BLaER1 treated with 17β-estradiol and CSF1 and Interleukin-3, amounts not matched to agents 10 nM and 100 nM (cell line): ENCODE data around the gene OR10A5.
"Not testable (repeated sequence)": the region's sequence is repeated elsewhere in the genome, so short reads cannot be mapped to it uniquely, and the experiment has no call there.

Experiments used
- H3K27ac ChIP-seq, 11 experiments: shearing (Covaris generic); formaldehyde crosslinking; 2 replicates each; pipeline ENCODE4 v1.8.1; 2022
- H3K27me3 ChIP-seq, 11 experiments: shearing (Covaris generic); formaldehyde crosslinking; 2 replicates each; pipeline ENCODE4 v1.8.1; 2022
- H3K36me3 ChIP-seq, 11 experiments: shearing (Covaris generic); formaldehyde crosslinking; 2 replicates each; pipeline ENCODE4 v1.8.1; 2022
- H3K4me1 ChIP-seq, 10 experiments: shearing (Covaris generic); formaldehyde crosslinking; 2 replicates each; pipeline ENCODE4 v1.8.1; 2022
- H3K4me2 ChIP-seq, 11 experiments: shearing (Covaris generic); formaldehyde crosslinking; 2 replicates each; pipeline ENCODE4 v1.8.1; 2022
- H3K4me3 ChIP-seq, 10 experiments: shearing (Covaris generic); formaldehyde crosslinking; 2 replicates each; pipeline ENCODE4 v1.8.1; 2022
- H3K9ac ChIP-seq, 11 experiments: shearing (Covaris generic); formaldehyde crosslinking; 2 replicates each; pipeline ENCODE4 v1.8.1; 2022
- H3K9me3 ChIP-seq, 11 experiments: shearing (Covaris generic); formaldehyde crosslinking; replicated peaks in 1 of 11; 2 replicates each; pipeline ENCODE4 v1.8.1; 2022
- H4K20me1 ChIP-seq, 11 experiments: shearing (Covaris generic); formaldehyde crosslinking; 2 replicates each; pipeline ENCODE4 v1.8.1; 2022
- Cebpa-rat ChIP-seq, 11 experiments: shearing (Covaris generic); IDR thresholded peaks; 2 replicates each; pipeline ENCODE4 v1.8.1; 2022

OR10A5 gene

DNA sequence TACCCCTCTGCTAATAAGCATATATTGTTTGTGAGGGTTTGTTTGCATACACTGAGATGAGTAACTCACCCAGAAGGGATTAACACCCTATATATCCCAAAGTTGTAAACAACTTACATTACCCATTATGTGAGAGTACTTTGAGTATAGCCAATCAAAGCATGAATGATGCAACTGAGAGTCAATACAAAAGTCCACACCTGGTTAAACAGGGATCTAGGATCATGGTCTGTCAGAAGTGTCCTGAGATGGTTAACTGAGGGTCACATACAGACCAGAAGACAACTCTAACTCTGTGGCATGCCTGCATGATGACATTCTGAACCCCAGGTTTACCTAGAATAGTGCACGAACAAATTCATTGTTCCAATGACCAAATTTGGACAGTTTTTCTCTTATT lies 17.4 kb upstream of the OR10A5 start:
- Histone ChIP-seq H3K27ac (no peak overlapping the region), H3K9ac (no peak overlapping the region), H3K36me3 (no peaks in the 10 kb centered on the region), H3K4me2 (no peak overlapping the region), H3K4me3 (no peak overlapping the region), H3K27me3 (no peaks in the 10 kb centered on the region), H3K4me1 (no peaks in the 10 kb centered on the region), H3K9me3 (no peaks in the 10 kb centered on the region), H4K20me1 (no peaks in the 10 kb centered on the region)
- no peak for TF ChIP-seq Cebpa-rat (IDR thresholded peaks at IDR 0.05)

DNA sequence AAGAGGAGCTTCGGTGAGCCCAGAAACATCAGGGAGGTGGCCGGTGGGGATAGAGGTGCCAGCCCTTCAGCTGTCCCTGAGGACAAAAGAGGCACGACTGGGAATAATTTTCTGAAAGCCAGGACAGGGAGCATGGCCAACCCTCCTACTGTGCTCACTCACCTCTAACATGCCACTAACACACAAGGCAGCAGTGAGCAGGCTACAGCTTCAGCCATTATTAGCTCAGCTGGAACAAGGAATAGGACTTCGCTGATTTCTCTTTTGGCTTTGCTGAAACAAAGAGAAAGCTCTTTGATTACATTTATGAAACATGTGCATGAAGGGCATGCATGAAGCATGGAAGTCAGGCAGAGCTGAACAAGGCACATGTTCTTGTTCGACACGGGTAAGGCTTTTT lies 12.1 kb upstream of the OR10A5 start:
- Histone ChIP-seq H3K4me3 (no peak overlapping the region), H3K4me2 (no peak overlapping the region), H3K9ac (no peak overlapping the region), H3K4me1 (no peaks in the 10 kb centered on the region), H3K27me3 (no peaks in the 10 kb centered on the region), H3K36me3 (no peaks in the 10 kb centered on the region), H4K20me1 (no peaks in the 10 kb centered on the region), H3K27ac (no peak overlapping the region), H3K9me3 (no peaks in the 10 kb centered on the region)
- TF ChIP-seq Cebpa-rat (IDR thresholded peaks at IDR 0.05): no peak

DNA sequence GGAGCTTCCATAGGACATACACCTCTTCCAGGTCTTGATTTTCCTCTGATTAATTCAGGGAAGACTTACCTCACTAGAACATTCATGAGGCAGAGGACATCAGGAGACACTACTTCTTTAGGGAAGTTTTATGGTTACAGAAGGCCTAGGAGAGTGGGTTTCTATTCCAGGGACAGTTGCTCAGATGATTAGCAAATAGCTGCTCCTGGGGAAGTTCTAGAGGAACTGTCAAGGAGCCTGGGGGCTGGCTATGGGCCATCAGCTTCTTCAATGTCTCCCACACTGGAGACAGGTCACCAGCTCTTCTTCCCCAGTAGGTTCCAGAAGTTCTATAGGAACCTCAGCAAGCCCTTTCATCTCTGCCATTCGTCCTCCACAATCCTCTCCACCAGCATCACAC lies 11.5 kb upstream of the OR10A5 start:
- Histone ChIP-seq H4K20me1 (no peaks in the 10 kb centered on the region), H3K4me2 (no peak overlapping the region), H3K36me3 (no peaks in the 10 kb centered on the region), H3K27ac (no peak overlapping the region), H3K9ac (no peak overlapping the region), H3K4me1 (no peaks in the 10 kb centered on the region), H3K4me3 (no peak overlapping the region), H3K27me3 (no peaks in the 10 kb centered on the region), H3K9me3 (no peaks in the 10 kb centered on the region)
- TF ChIP-seq Cebpa-rat (IDR thresholded peaks at IDR 0.05): no peak

DNA sequence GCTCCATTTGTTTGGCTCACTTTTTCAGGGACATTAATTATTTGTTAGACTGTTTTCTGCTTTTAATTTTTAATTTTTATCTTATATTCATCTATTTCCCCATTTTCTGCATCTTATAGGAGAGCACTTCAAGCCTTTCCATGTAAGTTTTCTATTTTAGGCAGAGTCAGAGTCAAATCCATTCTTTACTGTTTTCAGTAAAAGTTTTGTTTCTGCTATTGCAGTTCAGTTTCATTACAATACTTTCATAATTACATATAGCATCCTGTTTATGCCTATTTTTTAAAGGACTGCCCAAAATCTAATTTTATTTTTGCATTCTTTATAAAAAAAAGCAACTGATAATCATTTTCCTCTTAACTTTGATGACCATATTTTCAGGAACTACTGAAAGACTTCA lies 3.8 kb upstream of the OR10A5 start:
- H3K27me3 ChIP-seq: no peaks in the 10 kb centered on the region
- H3K9ac ChIP-seq: no peak overlapping the region
- no peaks in the 10 kb centered on the region for H4K20me1 ChIP-seq
- H3K27ac ChIP-seq: no peak overlapping the region
- no peaks in the 10 kb centered on the region for H3K36me3 ChIP-seq
- no peak overlapping the region for H3K4me2 ChIP-seq
- H3K9me3 ChIP-seq: peaks cover 0 to 4% (median 0%) of the 10 kb centered on the region in 11 experiments; a peak in 2 of 22 replicates
- H3K4me1 ChIP-seq: no peaks in the 10 kb centered on the region
- no peak for TF ChIP-seq Cebpa-rat (IDR thresholded peaks at IDR 0.05)
- no peak overlapping the region for H3K4me3 ChIP-seq

DNA sequence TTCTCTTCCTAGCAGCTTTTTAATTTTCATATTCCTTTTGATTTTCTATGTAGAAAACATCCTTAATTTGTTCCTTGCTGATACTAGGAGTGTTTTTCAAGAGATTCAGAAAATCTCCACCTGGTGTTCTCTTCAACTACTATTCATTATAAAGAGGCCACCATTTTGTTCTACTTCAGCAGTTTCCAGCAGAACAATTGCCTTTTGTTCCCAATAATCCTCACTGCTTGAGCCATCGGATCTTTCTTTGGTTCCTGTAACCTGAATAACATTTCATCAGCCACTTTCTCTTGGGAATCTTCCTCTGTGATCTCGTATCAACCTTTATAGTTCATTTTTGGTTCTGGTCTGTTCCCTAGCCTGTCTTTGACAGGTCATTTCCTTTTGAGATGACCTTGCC lies 1.8 kb upstream of the OR10A5 start:
- H4K20me1 ChIP-seq: no peaks in the 10 kb centered on the region
- no peak for TF ChIP-seq Cebpa-rat (IDR thresholded peaks at IDR 0.05)
- H3K36me3 ChIP-seq: no peaks in the 10 kb centered on the region

GRCh38 chr11:6844356-6844755 lies 1.1 kb upstream of the OR10A5 start:
- H3K36me3 ChIP-seq: no peaks in the 10 kb centered on the region
- H3K9me3 ChIP-seq: peaks cover 0 to 13% (median 1%) of the 10 kb centered on the region in 11 experiments; a peak in 6 of 22 replicates
- no peaks in the 10 kb centered on the region for H4K20me1 ChIP-seq
- no peak overlapping the region for H3K9ac ChIP-seq
- no peaks in the 10 kb centered on the region for H3K4me1 ChIP-seq
- H3K4me3 ChIP-seq: no peak overlapping the region
- H3K27ac ChIP-seq: no peak overlapping the region
- H3K27me3 ChIP-seq: no peaks in the 10 kb centered on the region
- no peak overlapping the region for H3K4me2 ChIP-seq
- TF ChIP-seq Cebpa-rat (IDR thresholded peaks at IDR 0.05): no peak

More for the DNA sequence above, 1.8 kb upstream of the OR10A5 start:
- Histone ChIP-seq H3K4me3 (no peak overlapping the region), H3K9me3 (peaks cover 0 to 11% (median 0%) of the 10 kb centered on the region in 11 experiments; a peak in 3 of 22 replicates), H3K4me2 (no peak overlapping the region), H3K27me3 (no peaks in the 10 kb centered on the region), H3K4me1 (no peaks in the 10 kb centered on the region), H3K27ac (no peak overlapping the region), H3K9ac (no peak overlapping the region)

DNA sequence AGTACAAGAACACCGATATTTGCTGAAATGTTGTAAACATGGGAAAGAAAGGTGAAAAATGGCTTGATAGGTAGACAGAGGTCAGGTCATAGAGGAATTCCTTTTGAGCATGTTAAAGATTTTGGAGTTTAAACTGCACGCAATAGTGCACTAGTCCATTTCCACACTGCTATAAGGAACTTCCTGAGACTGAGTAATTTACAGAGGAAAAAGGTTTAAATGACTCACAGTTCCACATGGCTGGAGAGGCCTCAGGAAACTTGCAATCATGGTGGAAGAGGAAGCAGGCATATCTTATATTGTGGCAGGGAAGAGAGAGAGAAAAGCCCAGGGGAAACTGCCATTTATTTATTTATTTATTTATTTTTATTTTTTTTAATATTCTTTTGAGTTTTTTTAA lies 5.0 kb downstream of the OR10A5 start:
- no peak for TF ChIP-seq Cebpa-rat (IDR thresholded peaks at IDR 0.05)
- no peaks in the 10 kb centered on the region for H3K36me3 ChIP-seq

DNA sequence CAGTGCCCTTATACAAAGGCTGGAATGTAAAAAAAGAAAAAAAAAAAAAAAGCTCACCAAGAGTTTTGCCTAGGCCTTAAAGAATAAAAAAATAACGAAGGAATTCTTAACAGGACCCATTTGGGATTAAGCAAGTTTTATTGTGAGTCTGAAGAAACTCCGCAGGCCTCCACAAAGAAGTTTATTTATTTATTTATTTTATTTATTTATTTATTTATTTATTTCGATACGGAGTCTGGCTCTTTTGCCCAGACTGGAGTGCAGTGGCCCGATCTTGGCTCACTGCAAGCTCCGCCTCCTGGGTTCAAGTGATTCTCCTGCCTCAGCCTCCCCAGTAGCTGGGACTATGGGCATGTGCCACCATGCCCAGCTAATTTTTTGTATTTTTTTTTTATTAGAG lies 9.3 kb downstream of the OR10A5 start:
- not testable (repeated sequence) for H3K27ac ChIP-seq, H3K4me3 ChIP-seq, H3K36me3 ChIP-seq, H3K9ac ChIP-seq, H3K4me2 ChIP-seq, H4K20me1 ChIP-seq, H3K4me1 ChIP-seq, H3K27me3 ChIP-seq
- peaks cover 14 to 38% (median 23%) of the 10 kb centered on the region in 11 experiments for H3K9me3 ChIP-seq

More for the DNA sequence above, 5.0 kb downstream of the OR10A5 start:
- H3K27me3 ChIP-seq: no peaks in the 10 kb centered on the region
- no peak overlapping the region for H3K9ac ChIP-seq
- no peak overlapping the region for H3K4me3 ChIP-seq
- no peaks in the 10 kb centered on the region for H3K4me1 ChIP-seq
- peaks cover 14 to 46% (median 27%) of the 10 kb centered on the region in 11 experiments for H3K9me3 ChIP-seq
- no peaks in the 10 kb centered on the region for H4K20me1 ChIP-seq
- H3K27ac ChIP-seq: no peak overlapping the region; a peak in 1 of 22 replicates
- no peak overlapping the region; a peak in 1 of 22 replicates for H3K4me2 ChIP-seq

- no peak for TF ChIP-seq Cebpa-rat (IDR thresholded peaks at IDR 0.05)
- H3K27me3 ChIP-seq: no peaks in the 10 kb centered on the region
- H3K4me3 ChIP-seq: no peak overlapping the region
- H3K9me3 ChIP-seq: peaks cover 14 to 44% (median 23%) of the 10 kb centered on the region in 11 experiments
- no peaks in the 10 kb centered on the region for H3K36me3 ChIP-seq
- no peak overlapping the region for H3K27ac ChIP-seq
- H4K20me1 ChIP-seq: no peaks in the 10 kb centered on the region
- no peak overlapping the region for H3K9ac ChIP-seq
- no peak overlapping the region for H3K4me2 ChIP-seq
- no peaks in the 10 kb centered on the region for H3K4me1 ChIP-seq
Observed at GRCh38 chr11:6855971-6856541, 10.6 kb downstream of the OR10A5 start.

DNA sequence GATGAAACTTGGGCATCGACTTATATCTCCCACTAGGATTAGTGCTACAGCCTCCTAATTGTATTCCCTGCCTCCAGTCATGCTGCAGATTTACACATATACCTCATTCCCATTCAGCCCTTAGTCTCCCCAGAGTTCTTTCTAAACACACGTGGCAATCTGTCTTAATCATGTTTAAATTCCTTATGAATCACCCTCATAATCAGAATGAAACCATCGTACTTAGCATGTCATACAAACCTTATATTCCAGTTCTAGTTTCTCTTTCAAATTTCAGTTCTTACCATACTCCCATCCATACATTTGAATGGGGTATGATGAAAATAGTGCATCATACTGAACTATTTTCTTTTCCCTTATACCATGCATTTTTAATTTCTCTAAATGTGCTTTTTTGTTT lies 11.4 kb downstream of the OR10A5 start:
- no peak overlapping the region for H3K4me2 ChIP-seq

More for the DNA sequence above, 11.4 kb downstream of the OR10A5 start:
- Histone ChIP-seq H3K36me3 (no peaks in the 10 kb centered on the region), H4K20me1 (no peaks in the 10 kb centered on the region), H3K9me3 (peaks cover 7 to 43% (median 16%) of the 10 kb centered on the region in 11 experiments), H3K27ac (no peak overlapping the region), H3K4me3 (no peak overlapping the region), H3K4me1 (no peaks in the 10 kb centered on the region), H3K9ac (no peak overlapping the region), H3K27me3 (no peaks in the 10 kb centered on the region)
- no peak for TF ChIP-seq Cebpa-rat (IDR thresholded peaks at IDR 0.05)
